ENCODE data around the gene DNAAF2. TPM values are rescaled to one million over a fixed set of nuclear protein-coding genes. Genes with fewer than 3 reads are reported as not detected.

DNAAF2 gene
- total and polyA plus RNA-seq, 2 of the 13 experiments (the other 11 are each of a cell fraction or from before 2014, with no cell fraction given) = 6.1 to 13.6 TPM

DNA sequence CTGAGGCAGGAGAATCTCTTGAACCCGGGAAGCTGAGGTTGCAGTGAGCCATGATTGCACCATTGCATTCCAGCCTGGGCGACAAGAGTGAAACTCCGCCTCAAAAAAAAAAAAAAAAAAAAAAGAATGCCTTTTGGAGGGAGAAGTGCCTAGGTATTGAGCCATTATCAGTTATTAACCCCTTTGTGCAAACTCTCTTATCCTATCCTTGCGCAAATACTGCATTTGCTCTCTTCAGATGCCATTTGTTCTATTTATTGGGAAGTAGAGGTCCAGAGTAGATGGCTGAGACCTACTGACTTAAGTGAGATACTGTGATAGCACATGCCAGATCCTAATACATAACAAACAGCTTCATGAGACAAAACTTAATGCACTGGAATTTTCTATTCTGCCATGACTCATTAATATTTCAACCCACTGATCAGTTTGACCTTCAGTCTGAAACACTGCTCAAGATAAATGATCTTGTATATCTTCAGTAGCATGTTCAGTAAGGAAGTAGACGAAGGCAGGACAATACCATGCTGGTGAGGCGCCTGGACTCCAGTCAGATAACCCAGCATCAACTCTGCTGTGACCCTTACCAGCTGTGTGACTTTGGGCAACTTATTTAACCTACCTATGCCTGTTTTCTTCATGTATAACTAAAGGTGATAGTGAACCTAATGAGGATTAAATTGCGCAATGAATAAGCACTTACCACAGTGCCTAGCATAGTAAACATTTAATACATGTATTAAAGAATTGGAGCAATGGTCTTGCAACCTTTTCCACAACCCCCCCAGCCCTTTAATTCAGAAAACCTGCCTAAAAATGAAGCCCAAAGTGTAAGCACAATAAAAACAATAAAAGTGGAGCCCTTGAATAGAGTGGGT is 5.7 kb upstream of the DNAAF2 start:
- no peaks in the 10 kb centered on the region for H3K27me3 ChIP-seq (ENCODE audit: control insufficient read depth in 1 of 2, insufficient read depth in 2 of 2, low read length in 2 of 2)
- no TSS peak for BruUV-seq (replicated peaks)
- 85% methylated on average over 7 of the region's 7 CpGs for WGBS (ENCODE audit: low lambda C conversion rate)
- H3K9ac ChIP-seq (ENCODE audit: insufficient read depth, low read depth, low read length) = peak overlapping the region; percentile 37; the same call in 1 of the 2 replicates
- FAIRE-seq (no peak), ATAC-seq (peak; percentile 9), DNase-seq (ENCODE audit: low spot score) (no peak)
- peak overlapping the region; percentile 70 for H3K27ac ChIP-seq (ENCODE audit: extremely low read length, insufficient read depth, low read length)
- intact Hi-C loops (cut with micrococcal nuclease; ENCODE audit: unreplicated experiment) (loop anchor here (5.0 kb wide), 1 partner anchor 52 kb away; the partner anchor contains the start of gene KLHDC1), in situ Hi-C loops (cut with HindIII; ENCODE audit: extremely low pct_ligation_motif_present, low pct_unique_long_range_greater_than_20kb) (no loop called here)
- H3K4me3 ChIP-seq (replicated peaks in 1 of 3; ENCODE audit: insufficient read depth in 1 of 3, low read depth in 2 of 3, low read length in 3 of 3) = no peak overlapping the region; a peak in 1 of 6 replicates
- no peak for TF ChIP-seq SOX13 (IDR thresholded peaks at IDR 0.05)
- TF ChIP-seq SOX13 (CRISPR knock-in tag; conservative IDR thresholded peaks at IDR 0.05 in 1 of 2, IDR thresholded peaks at IDR 0.05 in 1 of 2) = peak in 1 of 2 experiments; percentile 20; a peak in 1 of 4 replicates
- TF ChIP-seq FOXA1 (IDR thresholded peaks at IDR 0.05) = no peak
- no peak for TF ChIP-seq FOXA1 (CRISPR knock-in tag; IDR thresholded peaks at IDR 0.05)
- TF ChIP-seq ZNF430 (CRISPR knock-in tag; IDR thresholded peaks at IDR 0.05) = 0 out of 2 replicates have a peak, but pooled peaks have one; percentile 15
- TF ChIP-seq, protein P1, sequence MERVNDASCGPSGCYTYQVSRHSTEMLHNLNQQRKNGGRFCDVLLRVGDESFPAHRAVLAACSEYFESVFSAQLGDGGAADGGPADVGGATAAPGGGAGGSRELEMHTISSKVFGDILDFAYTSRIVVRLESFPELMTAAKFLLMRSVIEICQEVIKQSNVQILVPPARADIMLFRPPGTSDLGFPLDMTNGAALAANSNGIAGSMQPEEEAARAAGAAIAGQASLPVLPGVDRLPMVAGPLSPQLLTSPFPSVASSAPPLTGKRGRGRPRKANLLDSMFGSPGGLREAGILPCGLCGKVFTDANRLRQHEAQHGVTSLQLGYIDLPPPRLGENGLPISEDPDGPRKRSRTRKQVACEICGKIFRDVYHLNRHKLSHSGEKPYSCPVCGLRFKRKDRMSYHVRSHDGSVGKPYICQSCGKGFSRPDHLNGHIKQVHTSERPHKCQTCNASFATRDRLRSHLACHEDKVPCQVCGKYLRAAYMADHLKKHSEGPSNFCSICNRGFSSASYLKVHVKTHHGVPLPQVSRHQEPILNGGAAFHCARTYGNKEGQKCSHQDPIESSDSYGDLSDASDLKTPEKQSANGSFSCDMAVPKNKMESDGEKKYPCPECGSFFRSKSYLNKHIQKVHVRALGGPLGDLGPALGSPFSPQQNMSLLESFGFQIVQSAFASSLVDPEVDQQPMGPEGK (CRISPR knock-in tag; IDR thresholded peaks at IDR 0.05) = no peak
- TF ChIP-seq, protein P2, sequence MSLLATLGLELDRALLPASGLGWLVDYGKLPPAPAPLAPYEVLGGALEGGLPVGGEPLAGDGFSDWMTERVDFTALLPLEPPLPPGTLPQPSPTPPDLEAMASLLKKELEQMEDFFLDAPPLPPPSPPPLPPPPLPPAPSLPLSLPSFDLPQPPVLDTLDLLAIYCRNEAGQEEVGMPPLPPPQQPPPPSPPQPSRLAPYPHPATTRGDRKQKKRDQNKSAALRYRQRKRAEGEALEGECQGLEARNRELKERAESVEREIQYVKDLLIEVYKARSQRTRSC (CRISPR knock-in tag; IDR thresholded peaks at IDR 0.05; ENCODE audit: low read depth) = no peak
- TF ChIP-seq ZNF441 (CRISPR knock-in tag; IDR thresholded peaks at IDR 0.05; ENCODE audit: borderline replicate concordance) = 0 out of 2 replicates have a peak, but pooled peaks have one; percentile 29
- TF ChIP-seq, protein P3, sequence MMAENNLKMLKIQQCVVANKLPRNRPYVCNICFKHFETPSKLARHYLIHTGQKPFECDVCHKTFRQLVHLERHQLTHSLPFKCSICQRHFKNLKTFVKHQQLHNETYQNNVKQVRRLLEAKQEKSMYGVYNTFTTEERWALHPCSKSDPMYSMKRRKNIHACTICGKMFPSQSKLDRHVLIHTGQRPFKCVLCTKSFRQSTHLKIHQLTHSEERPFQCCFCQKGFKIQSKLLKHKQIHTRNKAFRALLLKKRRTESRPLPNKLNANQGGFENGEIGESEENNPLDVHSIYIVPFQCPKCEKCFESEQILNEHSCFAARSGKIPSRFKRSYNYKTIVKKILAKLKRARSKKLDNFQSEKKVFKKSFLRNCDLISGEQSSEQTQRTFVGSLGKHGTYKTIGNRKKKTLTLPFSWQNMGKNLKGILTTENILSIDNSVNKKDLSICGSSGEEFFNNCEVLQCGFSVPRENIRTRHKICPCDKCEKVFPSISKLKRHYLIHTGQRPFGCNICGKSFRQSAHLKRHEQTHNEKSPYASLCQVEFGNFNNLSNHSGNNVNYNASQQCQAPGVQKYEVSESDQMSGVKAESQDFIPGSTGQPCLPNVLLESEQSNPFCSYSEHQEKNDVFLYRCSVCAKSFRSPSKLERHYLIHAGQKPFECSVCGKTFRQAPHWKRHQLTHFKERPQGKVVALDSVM (CRISPR knock-in tag; IDR thresholded peaks at IDR 0.05) = peak; percentile 53; the same call in 1 of the 2 replicates
- 0 out of 2 replicates have a peak, but pooled peaks have one; percentile 15 for TF ChIP-seq ARNTL (CRISPR knock-in tag; IDR thresholded peaks at IDR 0.05)
- peak; percentile 83 for TF ChIP-seq CEBPG (CRISPR knock-in tag; IDR thresholded peaks at IDR 0.05)
- TF ChIP-seq, protein P4, sequence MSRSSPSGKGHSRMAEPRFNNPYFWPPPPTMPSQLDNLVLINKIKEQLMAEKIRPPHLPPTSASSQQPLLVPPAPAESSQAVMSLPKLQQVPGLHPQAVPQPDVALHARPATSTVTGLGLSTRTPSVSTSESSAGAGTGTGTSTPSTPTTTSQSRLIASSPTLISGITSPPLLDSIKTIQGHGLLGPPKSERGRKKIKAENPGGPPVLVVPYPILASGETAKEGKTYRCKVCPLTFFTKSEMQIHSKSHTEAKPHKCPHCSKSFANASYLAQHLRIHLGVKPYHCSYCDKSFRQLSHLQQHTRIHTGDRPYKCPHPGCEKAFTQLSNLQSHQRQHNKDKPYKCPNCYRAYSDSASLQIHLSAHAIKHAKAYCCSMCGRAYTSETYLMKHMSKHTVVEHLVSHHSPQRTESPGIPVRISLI (CRISPR knock-in tag; IDR thresholded peaks at IDR 0.05; ENCODE audit: borderline replicate concordance) = peak; percentile 72
- no peak for TF ChIP-seq YEATS4 (CRISPR knock-in tag; IDR thresholded peaks at IDR 0.05; ENCODE audit: borderline replicate concordance)
- peak; percentile 93 for TF ChIP-seq CEBPB (IDR thresholded peaks at IDR 0.05; ENCODE audit: borderline replicate concordance, low read depth, low read length)
- peaks cover 29% of the 10 kb centered on the region for H3K79me2 ChIP-seq (ENCODE audit: insufficient read depth, low read length)
- ChIA-PET POLR2A (interaction anchor here (1.2 to 2.3 kb wide), 3 partner anchors 21 to 346 kb away, joined by 4 to 10 read pairs (median 4); partner anchors contain the start of genes KLHDC2 and RPL36AL), CTCF (ENCODE audit: low intra/inter-chr PET ratio, low total read pairs) (no interaction called here)
- H3K36me3 ChIP-seq (replicated peaks in 1 of 2; ENCODE audit: control insufficient read depth in 1 of 2, insufficient read depth in 2 of 2, low read length in 2 of 2) = peaks cover 0 to 13% of the 10 kb centered on the region in 2 experiments; a peak in 2 of 5 replicates
- peaks cover 4% of the 10 kb centered on the region; the same call in 1 of the 2 replicates for H4K20me1 ChIP-seq (ENCODE audit: insufficient read depth, low read length)
- H3K9me3 ChIP-seq (ENCODE audit: low read length) = no peaks in the 10 kb centered on the region
- H3K4me2 ChIP-seq (ENCODE audit: low read depth, low read length) = peak overlapping the region; percentile 77
- H2AFZ ChIP-seq (ENCODE audit: low read length) = no peak overlapping the region
- H3K4me1 ChIP-seq (ENCODE audit: insufficient read depth, low read length) = peaks cover 66% of the 10 kb centered on the region
